A673 (cell line): ENCODE data around the gene PTPMT1. TPM values are rescaled to one million over a fixed set of nuclear protein-coding genes. Genes with fewer than 3 reads are reported as not detected.

Source experiments
- BruUV-seq: library from RNA; stranded (reverse); fragments of 400-500 nt; replicated peaks from 2 replicates; lab custom pipeline; 2021; lab: Mats Ljungman, UMichigan
- CTCF ChIA-PET: fragments of 300-600 bp; sonication (Branson Sonifier 250); formaldehyde crosslinking; loops from one replicate; lab custom pipeline; 2022; ENCODE audit warnings: antibody characterized with exemption; lab: Charles Lee
- POLR2A ChIA-PET: fragments of 300-600 bp; sonication (Branson Sonifier 250); formaldehyde crosslinking; loops from one replicate; lab custom pipeline; 2022; ENCODE audit warnings: antibody characterized with exemption; ENCODE audit not compliant: low non-redundant PET; lab: Charles Lee
- DNase-seq: peaks from one replicate; pipeline ENCODE4 v3.0.0-alpha.2; 2015; ENCODE audit warnings: low spot score
- H3K27ac ChIP-seq: fragments of 200-600 bp; sonication (generic); 2 replicates; pipeline ENCODE4 v1.5.1; 2016; ENCODE audit warnings: mixed run types, low read depth, mild to moderate bottlenecking, mixed read lengths, antibody characterized with exemption, low read length; ENCODE audit not compliant: poor library complexity, severe bottlenecking
- H3K27me3 ChIP-seq: fragments of 200-600 bp; sonication (generic); replicated peaks from 2 replicates; pipeline ENCODE4 v1.6.1; 2017; ENCODE audit warnings: mixed run types, low read depth, mild to moderate bottlenecking, mixed read lengths, antibody characterized with exemption, low read length; ENCODE audit not compliant: insufficient read depth, poor library complexity
- H3K36me3 ChIP-seq: fragments of 200-600 bp; sonication (generic); 2 replicates; pipeline ENCODE4 v1.6.1; 2016; ENCODE audit warnings: mixed run types, mild to moderate bottlenecking, mixed read lengths, antibody characterized with exemption, low read length; ENCODE audit not compliant: insufficient read depth, poor library complexity, severe bottlenecking
- H3K4me1 ChIP-seq: fragments of 200-600 bp; sonication (generic); 2 replicates; pipeline ENCODE4 v1.6.1; 2017; ENCODE audit warnings: mixed run types, mild to moderate bottlenecking, mixed read lengths, antibody characterized with exemption, low read length; ENCODE audit not compliant: insufficient read depth, poor library complexity, severe bottlenecking
- H3K4me3 ChIP-seq: fragments of 200-600 bp; sonication (generic); 2 replicates; pipeline ENCODE4 v1.5.1; 2016; ENCODE audit warnings: low read depth, mixed run types, mild to moderate bottlenecking, mixed read lengths, low read length; ENCODE audit not compliant: poor library complexity, severe bottlenecking
- H3K9me3 ChIP-seq: fragments of 200-600 bp; sonication (generic); 2 replicates; pipeline ENCODE4 v1.6.1; 2016; ENCODE audit warnings: mixed run types, low read depth, mild to moderate bottlenecking, mixed read lengths, antibody characterized with exemption, low read length; ENCODE audit not compliant: poor library complexity, severe bottlenecking
- CTCF ChIP-seq: fragments of 300-800, 200-600 bp; sonication (generic); conservative IDR thresholded peaks from 2 replicates; pipeline ENCODE4 v1.5.1; 2017; ENCODE audit warnings: low read depth, mild to moderate bottlenecking, antibody characterized with exemption, low read length, moderate library complexity, mixed read lengths
- EZH2 ChIP-seq: fragments of 200-600 bp; sonication (generic); IDR thresholded peaks from 2 replicates; pipeline ENCODE4 v1.6.1; 2017; ENCODE audit warnings: borderline replicate concordance, low read depth, mild to moderate bottlenecking, mixed read lengths, antibody characterized with exemption, low read length; ENCODE audit not compliant: poor library complexity, severe bottlenecking
- intact Hi-C: fragments of 100-400 bp; cut with micrococcal nuclease; formaldehyde crosslinking; loops from one replicate; pipeline ENCODE4 v1.10.0; 2022; ENCODE audit not compliant: unreplicated experiment
- total RNA-seq: library from RNA; stranded (reverse); gene quantifications from 2 replicates; pipeline ENCODE4 v1.2.3, GENCODE V29; 2021

PTPMT1 gene
- total RNA-seq, 1 experiment from 2014 or later, result 68.1 TPM

- POLR2A ChIA-PET, result no interaction called here
- H3K4me1 ChIP-seq, result no peaks in the 10 kb centered on the region
- intact Hi-C loops, result no loop called here
Measured at GRCh38 chr11:47620836-47621378, 55.5 kb downstream of the PTPMT1 start.

More at GRCh38 chr11:47620836-47621378, 55.5 kb downstream of the PTPMT1 start:
- CTCF ChIA-PET, result no interaction called here
- no peak overlapping the region for H3K27ac ChIP-seq
- H3K27me3 ChIP-seq, result no peaks in the 10 kb centered on the region
- no peak overlapping the region for H3K4me3 ChIP-seq
- no peaks in the 10 kb centered on the region for H3K9me3 ChIP-seq
- H3K36me3 ChIP-seq, result peaks cover 84% of the 10 kb centered on the region
- BruUV-seq, result no TSS peak
- no peak for DNase-seq
- TF ChIP-seq EZH2 (no peak), CTCF (no peak)

Other genes with a start within 250 kb of the PTPMT1 start
- gene MYBPC3, start 212.9 kb upstream of the PTPMT1 start, total RNA-seq, result not detected in 2 replicates
- not detected in 2 replicates for gene SPI1, start 187.1 kb upstream of the PTPMT1 start, total RNA-seq
- gene SLC39A13, start 157.0 kb upstream of the PTPMT1 start, total RNA-seq, result 53.3 and 64.2 TPM in 2 replicates
- gene PSMC3, start 139.2 kb upstream of the PTPMT1 start, total RNA-seq, result 665 and 701 TPM in 2 replicates
- gene RAPSN, start 116.5 kb upstream of the PTPMT1 start, total RNA-seq, result 1.0 TPM in 2 replicates
- gene CELF1, start 12.5 kb upstream of the PTPMT1 start, total RNA-seq, result 246 and 257 TPM in 2 replicates
- 42.8 and 44.0 TPM in 2 replicates for gene KBTBD4, start 13.4 kb downstream of the PTPMT1 start, total RNA-seq
- 412 and 444 TPM in 2 replicates for gene NDUFS3, start 13.5 kb downstream of the PTPMT1 start, total RNA-seq
- 0.28 and 0.62 TPM in 2 replicates for gene FAM180B, start 21.1 kb downstream of the PTPMT1 start, total RNA-seq
- 0.31 and 0.41 TPM in 2 replicates for gene C1QTNF4, start 28.8 kb downstream of the PTPMT1 start, total RNA-seq
- gene MTCH2, start 77.0 kb downstream of the PTPMT1 start, total RNA-seq, result 367 and 382 TPM in 2 replicates
- 6.5 and 8.2 TPM in 2 replicates for gene AGBL2, start 149.8 kb downstream of the PTPMT1 start, total RNA-seq
- 297 and 309 TPM in 2 replicates for gene FNBP4, start 201.7 kb downstream of the PTPMT1 start, total RNA-seq